MM.1S (cell line): Measurements from ENCODE around the gene PIK3C3.
"Not testable (repeated sequence)": the region's sequence is repeated elsewhere in the genome, so short reads cannot be mapped to it uniquely, and the experiment has no call there.

ENCODE experiments used
- DNase-seq: peaks from one replicate; pipeline ENCODE4 v3.0.0-alpha.2; 2015
- H2AFZ ChIP-seq: fragments of 300-600 bp; sonication (generic); 2 replicates; pipeline ENCODE4 v1.6.0; 2016; ENCODE audit warnings: antibody characterized with exemption, low read length
- H3F3A ChIP-seq: fragments of 300-600 bp; sonication (generic); 2 replicates; pipeline ENCODE4 v1.6.1; 2016; ENCODE audit warnings: mild to moderate bottlenecking, antibody characterized with exemption, low read length, moderate library complexity, mixed read lengths; ENCODE audit not compliant: insufficient read depth
- H3K27ac ChIP-seq: fragments of 300-600 bp; sonication (generic); 2 replicates; pipeline ENCODE4 v1.5.1; 2016; ENCODE audit warnings: mild to moderate bottlenecking, low read length
- H3K27me3 ChIP-seq: fragments of 300-600 bp; sonication (generic); replicated peaks from 2 replicates; pipeline ENCODE4 v1.6.0; 2016; ENCODE audit warnings: low read length; ENCODE audit not compliant: insufficient read depth
- H3K36me3 ChIP-seq: fragments of 300-600 bp; sonication (generic); replicated peaks from 2 replicates; pipeline ENCODE4 v1.6.1; 2016; ENCODE audit warnings: mild to moderate bottlenecking, low read length, mixed read lengths; ENCODE audit not compliant: insufficient read depth
- H3K4me1 ChIP-seq: fragments of 300-600 bp; sonication (generic); 2 replicates; pipeline ENCODE4 v1.6.1; 2016; ENCODE audit warnings: low read length, mixed read lengths
- H3K4me2 ChIP-seq: fragments of 300-600 bp; sonication (generic); 2 replicates; pipeline ENCODE4 v1.6.0; 2016; ENCODE audit warnings: low read depth, low read length
- H3K4me3 ChIP-seq: fragments of 300-600 bp; sonication (generic); 2 replicates; pipeline ENCODE4 v1.5.1; 2016; ENCODE audit warnings: low read length, mixed read lengths
- H3K79me2 ChIP-seq: fragments of 300-600 bp; sonication (generic); 2 replicates; pipeline ENCODE4 v1.6.1; 2016; ENCODE audit warnings: mixed run types, low read length, mixed read lengths
- H3K9ac ChIP-seq: fragments of 300-600 bp; sonication (generic); 2 replicates; pipeline ENCODE4 v1.6.1; 2016; ENCODE audit warnings: low read length, mixed read lengths
- H3K9me2 ChIP-seq: fragments of 300-600 bp; sonication (generic); replicated peaks from 2 replicates; pipeline ENCODE4 v1.6.1; 2016; ENCODE audit warnings: mild to moderate bottlenecking, low read length, mixed read lengths; ENCODE audit not compliant: insufficient read depth
- H3K9me3 ChIP-seq: fragments of 300-600 bp; sonication (generic); replicated peaks from 2 replicates; pipeline ENCODE4 v1.6.1; 2016; ENCODE audit warnings: mild to moderate bottlenecking, low read length, mixed read lengths; ENCODE audit not compliant: insufficient read depth
- H4K20me1 ChIP-seq: fragments of 300-600 bp; sonication (generic); 2 replicates; pipeline ENCODE4 v1.6.1; 2016; ENCODE audit warnings: mild to moderate bottlenecking, low read length, moderate library complexity, mixed read lengths; ENCODE audit not compliant: insufficient read depth
- EZH2 ChIP-seq: fragments of 300-600 bp; sonication (generic); optimal IDR thresholded peaks from 2 replicates; pipeline ENCODE3; 2017; ENCODE audit warnings: low read depth, mild to moderate bottlenecking, antibody characterized with exemption, low read length, mixed read lengths
- EZH2phosphoT487 ChIP-seq: fragments of 300-600 bp; sonication (generic); IDR thresholded peaks from 2 replicates; pipeline ENCODE4 v1.6.1; 2018; ENCODE audit warnings: antibody characterized with exemption, low read length
- TF ChIP-seq, protein P1 (sequence below): fragments of 300-600 bp; sonication (generic); IDR thresholded peaks from 2 replicates; pipeline ENCODE4 v1.5.1; 2016; ENCODE audit warnings: antibody characterized with exemption, low read length, mixed read lengths

PIK3C3 gene

DNA sequence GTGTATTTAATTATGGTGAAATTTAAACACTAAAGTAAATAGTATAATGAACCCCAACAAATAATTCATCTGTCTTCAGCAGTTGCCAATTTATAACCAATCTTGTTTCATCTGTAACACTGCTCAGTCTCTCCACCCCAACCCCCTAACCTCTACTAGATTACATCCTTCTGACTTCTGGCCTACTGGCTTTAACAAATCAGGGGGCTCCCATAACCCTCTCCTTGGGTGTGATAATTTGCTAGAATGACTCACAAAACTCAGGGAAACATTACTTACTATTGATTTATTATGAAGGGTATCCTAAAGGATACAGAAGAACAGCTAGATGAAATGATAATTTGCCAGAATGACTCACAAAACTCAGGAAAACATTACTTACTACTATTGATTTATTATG, 50.7 kb downstream of the PIK3C3 start:
- no peaks in the 10 kb centered on the region for H3K9me2 ChIP-seq
- no peak overlapping the region for H3K4me2 ChIP-seq
- no peaks in the 10 kb centered on the region for H3K9me3 ChIP-seq
- no peak overlapping the region for H3K27ac ChIP-seq
- TF ChIP-seq EZH2phosphoT487 (no peak), EZH2 (no peak)
- H3K36me3 ChIP-seq = no peaks in the 10 kb centered on the region
- peaks cover 3% of the 10 kb centered on the region; the same call in 1 of the 2 replicates for H3F3A ChIP-seq
- DNase-seq = no peak
- H3K4me3 ChIP-seq = no peak overlapping the region
- peaks cover 6% of the 10 kb centered on the region for H3K4me1 ChIP-seq
- H4K20me1 ChIP-seq = no peaks in the 10 kb centered on the region
- H2AFZ ChIP-seq = no peak overlapping the region
- H3K27me3 ChIP-seq = no peaks in the 10 kb centered on the region
- no peak overlapping the region for H3K9ac ChIP-seq
- no peaks in the 10 kb centered on the region for H3K79me2 ChIP-seq

DNA sequence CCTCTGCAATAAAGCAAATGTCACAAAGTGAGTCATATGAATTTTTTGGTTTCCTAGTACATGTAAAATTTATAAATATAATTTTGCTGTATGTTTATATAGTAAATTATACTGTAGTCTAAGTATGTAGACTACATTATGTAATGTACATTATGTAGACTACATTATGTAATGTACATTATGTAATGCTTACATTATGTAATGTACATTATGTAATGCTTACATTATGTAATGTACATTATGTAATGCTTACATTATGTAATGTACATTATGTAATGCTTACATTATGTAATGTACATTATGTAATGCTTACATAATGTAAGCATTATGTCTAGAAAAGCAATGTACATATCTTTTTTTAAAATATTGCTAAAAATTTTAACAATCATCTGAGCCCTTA, 54.4 kb downstream of the PIK3C3 start:
- not testable (repeated sequence) for H3K36me3 ChIP-seq, H3K27me3 ChIP-seq, H3K4me3 ChIP-seq, H3K9me3 ChIP-seq, H3K9me2 ChIP-seq, H3K79me2 ChIP-seq, H3K4me2 ChIP-seq, DNase-seq, H4K20me1 ChIP-seq, H3K9ac ChIP-seq, H3K27ac ChIP-seq, H2AFZ ChIP-seq
- Histone ChIP-seq H3K4me1 (peaks cover 20% of the 10 kb centered on the region), H3F3A (peaks cover 12% of the 10 kb centered on the region)

DNA sequence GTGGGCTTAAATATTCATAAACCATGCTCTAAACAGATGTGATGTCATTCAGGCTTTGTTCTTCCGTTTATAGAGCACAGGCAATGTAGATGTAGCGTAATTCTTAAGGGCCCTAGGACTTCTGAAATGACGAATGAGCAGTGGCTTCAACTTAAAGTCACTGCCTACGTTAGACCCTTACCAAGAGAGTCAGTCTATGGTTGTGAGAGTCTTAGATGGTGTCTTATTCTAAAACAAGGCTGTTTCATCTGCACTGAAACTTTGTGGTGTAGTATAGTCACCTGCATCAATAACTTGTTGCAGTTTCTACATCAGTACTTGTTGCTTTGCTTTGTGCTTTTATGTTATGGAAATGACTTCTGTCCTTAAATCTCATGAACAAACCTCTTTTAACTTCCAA, 56.0 kb downstream of the PIK3C3 start:
- H3K9ac ChIP-seq = no peak overlapping the region
- peaks cover 20% of the 10 kb centered on the region for H3K4me1 ChIP-seq
- no peaks in the 10 kb centered on the region for H3K36me3 ChIP-seq
- H2AFZ ChIP-seq = no peak overlapping the region
- H3K4me3 ChIP-seq = no peak overlapping the region
- no peaks in the 10 kb centered on the region for H3K79me2 ChIP-seq
- peak overlapping the region; percentile 41; the same call in 1 of the 2 replicates for H3K4me2 ChIP-seq
- no peaks in the 10 kb centered on the region for H3K9me3 ChIP-seq
- peak; percentile 72 for DNase-seq
- peaks cover 12% of the 10 kb centered on the region for H3F3A ChIP-seq
- H3K27me3 ChIP-seq = no peaks in the 10 kb centered on the region
- H3K9me2 ChIP-seq = no peaks in the 10 kb centered on the region
- no peak for TF ChIP-seq EZH2
- no peak for TF ChIP-seq EZH2phosphoT487
- TF ChIP-seq, protein P1, sequence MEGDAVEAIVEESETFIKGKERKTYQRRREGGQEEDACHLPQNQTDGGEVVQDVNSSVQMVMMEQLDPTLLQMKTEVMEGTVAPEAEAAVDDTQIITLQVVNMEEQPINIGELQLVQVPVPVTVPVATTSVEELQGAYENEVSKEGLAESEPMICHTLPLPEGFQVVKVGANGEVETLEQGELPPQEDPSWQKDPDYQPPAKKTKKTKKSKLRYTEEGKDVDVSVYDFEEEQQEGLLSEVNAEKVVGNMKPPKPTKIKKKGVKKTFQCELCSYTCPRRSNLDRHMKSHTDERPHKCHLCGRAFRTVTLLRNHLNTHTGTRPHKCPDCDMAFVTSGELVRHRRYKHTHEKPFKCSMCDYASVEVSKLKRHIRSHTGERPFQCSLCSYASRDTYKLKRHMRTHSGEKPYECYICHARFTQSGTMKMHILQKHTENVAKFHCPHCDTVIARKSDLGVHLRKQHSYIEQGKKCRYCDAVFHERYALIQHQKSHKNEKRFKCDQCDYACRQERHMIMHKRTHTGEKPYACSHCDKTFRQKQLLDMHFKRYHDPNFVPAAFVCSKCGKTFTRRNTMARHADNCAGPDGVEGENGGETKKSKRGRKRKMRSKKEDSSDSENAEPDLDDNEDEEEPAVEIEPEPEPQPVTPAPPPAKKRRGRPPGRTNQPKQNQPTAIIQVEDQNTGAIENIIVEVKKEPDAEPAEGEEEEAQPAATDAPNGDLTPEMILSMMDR = no peak
- H3K27ac ChIP-seq = peak overlapping the region; percentile 65; the same call in 1 of the 2 replicates
- no peaks in the 10 kb centered on the region for H4K20me1 ChIP-seq

DNA sequence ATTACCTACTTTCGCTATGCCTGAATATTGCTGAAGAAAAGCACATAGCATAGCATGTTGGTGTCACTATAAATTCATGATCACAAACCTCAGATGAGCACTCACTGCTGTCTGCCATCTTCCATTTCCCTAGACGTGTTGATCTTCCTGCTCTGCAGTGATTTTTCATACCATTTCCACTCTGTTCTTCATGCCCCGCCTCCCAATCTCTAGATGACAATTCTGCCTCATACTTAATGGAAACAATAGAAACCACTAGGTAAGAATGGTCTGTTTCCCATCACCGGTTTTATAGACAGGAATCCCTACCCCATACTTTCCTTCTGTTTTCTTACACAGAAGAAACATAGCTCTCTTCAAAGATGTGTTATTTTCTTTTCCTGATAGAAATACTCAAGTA, 63.8 kb downstream of the PIK3C3 start:
- Histone ChIP-seq H3K9me3 (no peaks in the 10 kb centered on the region), H3K4me3 (no peak overlapping the region), H3K9ac (no peak overlapping the region), H3F3A (no peaks in the 10 kb centered on the region), H3K4me1 (no peaks in the 10 kb centered on the region), H3K9me2 (no peaks in the 10 kb centered on the region), H3K27me3 (no peaks in the 10 kb centered on the region), H3K79me2 (no peaks in the 10 kb centered on the region), H2AFZ (no peak overlapping the region), H4K20me1 (no peaks in the 10 kb centered on the region), H3K36me3 (no peaks in the 10 kb centered on the region), H3K4me2 (no peak overlapping the region), H3K27ac (0 out of 2 replicates have a peak overlapping the region, but pooled peaks have one; percentile 0)
- DNase-seq = no peak
- TF ChIP-seq, protein P1 = no peak
- TF ChIP-seq EZH2phosphoT487 (no peak), EZH2 (no peak)
